ENCODE results near the gene KIF20B. TPM values are rescaled to one million over a fixed set of nuclear protein-coding genes. Genes with fewer than 3 reads are reported as not detected.
"Not testable (repeated sequence)": the region's sequence is repeated elsewhere in the genome, so short reads cannot be mapped to it uniquely, and the experiment has no call there.

The KIF20B gene
- total RNA-seq, 1 experiment from 2014 or later: 48.1 TPM

DNA sequence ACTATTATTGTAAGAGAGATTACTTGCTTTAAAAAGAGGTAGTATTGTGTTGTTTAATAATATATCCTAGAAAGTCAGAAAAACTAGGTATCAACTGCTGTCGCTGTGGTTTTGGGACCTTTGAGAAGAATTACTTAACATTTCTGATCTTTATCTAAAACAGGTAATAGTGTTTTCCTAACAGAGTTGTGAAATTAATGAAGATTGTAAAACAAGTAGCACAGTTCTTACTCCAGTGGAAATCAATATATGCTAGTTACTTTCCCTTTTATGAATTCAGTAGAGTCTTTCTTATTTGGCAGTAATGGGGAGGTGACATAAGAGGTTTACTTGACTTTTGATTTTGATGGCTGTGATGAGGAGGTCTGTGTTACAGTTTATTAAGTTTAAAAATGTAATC, 58.1 kb downstream of the KIF20B start:
- ATAC-seq: no peak
- no peak for DNase-seq (ENCODE audit: low read depth, low spot score)
- Histone ChIP-seq H3K27ac (ENCODE audit: low read length) (no peak overlapping the region), H3K36me3 (ENCODE audit: control insufficient read depth, insufficient read depth, low read length) (peaks cover 45% of the 10 kb centered on the region), H3K9me3 (ENCODE audit: control insufficient read depth, insufficient read depth, low read depth, low read length) (no peaks in the 10 kb centered on the region), H3K4me1 (ENCODE audit: control insufficient read depth, insufficient read depth, low read length) (no peaks in the 10 kb centered on the region), H3K27me3 (ENCODE audit: control insufficient read depth, insufficient read depth, low read length) (no peaks in the 10 kb centered on the region), H3K4me3 (ENCODE audit: low read depth in 2 of 2, low read length in 2 of 2) (no peak overlapping the region)
- in situ Hi-C loops (cut with HindIII; ENCODE audit: low pct_unique_long_range_greater_than_20kb, low sequenced_read_pairs): no loop called here
- no TSS peak for BruUV-seq (replicated peaks)
- ChIA-PET POLR2A (no interaction called here), CTCF (no interaction called here)
- TF ChIP-seq, protein P1, sequence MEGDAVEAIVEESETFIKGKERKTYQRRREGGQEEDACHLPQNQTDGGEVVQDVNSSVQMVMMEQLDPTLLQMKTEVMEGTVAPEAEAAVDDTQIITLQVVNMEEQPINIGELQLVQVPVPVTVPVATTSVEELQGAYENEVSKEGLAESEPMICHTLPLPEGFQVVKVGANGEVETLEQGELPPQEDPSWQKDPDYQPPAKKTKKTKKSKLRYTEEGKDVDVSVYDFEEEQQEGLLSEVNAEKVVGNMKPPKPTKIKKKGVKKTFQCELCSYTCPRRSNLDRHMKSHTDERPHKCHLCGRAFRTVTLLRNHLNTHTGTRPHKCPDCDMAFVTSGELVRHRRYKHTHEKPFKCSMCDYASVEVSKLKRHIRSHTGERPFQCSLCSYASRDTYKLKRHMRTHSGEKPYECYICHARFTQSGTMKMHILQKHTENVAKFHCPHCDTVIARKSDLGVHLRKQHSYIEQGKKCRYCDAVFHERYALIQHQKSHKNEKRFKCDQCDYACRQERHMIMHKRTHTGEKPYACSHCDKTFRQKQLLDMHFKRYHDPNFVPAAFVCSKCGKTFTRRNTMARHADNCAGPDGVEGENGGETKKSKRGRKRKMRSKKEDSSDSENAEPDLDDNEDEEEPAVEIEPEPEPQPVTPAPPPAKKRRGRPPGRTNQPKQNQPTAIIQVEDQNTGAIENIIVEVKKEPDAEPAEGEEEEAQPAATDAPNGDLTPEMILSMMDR (IDR thresholded peaks at IDR 0.05): no peak
- no peak for TF ChIP-seq POLR2AphosphoS5 (IDR thresholded peaks at IDR 0.05; ENCODE audit: low read depth, low read length)
- TF ChIP-seq TCF7L2 (IDR thresholded peaks at IDR 0.05; ENCODE audit: low read depth, low read length): no peak
- TF ChIP-seq REST (IDR thresholded peaks at IDR 0.05; ENCODE audit: insufficient read depth in 1 of 2, low read depth in 2 of 2, low read length in 1 of 2): no peak
- no peak for TF ChIP-seq SIN3A (IDR thresholded peaks at IDR 0.05; ENCODE audit: borderline replicate concordance, insufficient read depth, low read depth, low read length)
- intact Hi-C loops (cut with micrococcal nuclease; ENCODE audit: unreplicated experiment): no loop called here

DNA sequence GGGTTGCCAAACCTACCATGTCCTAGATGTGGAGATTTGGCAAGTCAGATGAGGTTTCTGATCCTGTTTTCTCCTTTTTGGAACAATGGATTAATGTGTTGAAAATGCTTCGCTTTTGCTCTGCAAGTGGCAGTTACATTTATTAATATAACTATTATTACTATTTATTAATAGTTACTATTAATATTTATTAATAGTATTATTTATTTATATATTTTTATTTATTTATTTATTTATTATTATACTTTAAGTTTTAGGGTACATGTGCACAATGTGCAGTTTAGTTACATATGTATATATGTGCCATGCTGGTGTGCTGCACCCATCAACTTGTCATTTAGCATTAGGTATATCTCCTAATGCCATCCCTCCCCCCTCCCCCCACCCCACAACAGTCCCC, 62.3 kb downstream of the KIF20B start:
- BruUV-seq (replicated peaks); DNase-seq (ENCODE audit: low read depth, low spot score); H3K27me3 ChIP-seq (ENCODE audit: control insufficient read depth, insufficient read depth, low read length); H3K9me3 ChIP-seq (ENCODE audit: control insufficient read depth, insufficient read depth, low read depth, low read length); intact Hi-C loops (cut with micrococcal nuclease; ENCODE audit: unreplicated experiment); H3K4me3 ChIP-seq (ENCODE audit: low read depth in 2 of 2, low read length in 2 of 2); CTCF ChIA-PET; H3K4me1 ChIP-seq (ENCODE audit: control insufficient read depth, insufficient read depth, low read length); H3K27ac ChIP-seq (ENCODE audit: low read length); POLR2A ChIA-PET; in situ Hi-C loops (cut with HindIII; ENCODE audit: low pct_unique_long_range_greater_than_20kb, low sequenced_read_pairs); ATAC-seq: not testable (repeated sequence)
- H3K36me3 ChIP-seq (ENCODE audit: control insufficient read depth, insufficient read depth, low read length): peaks cover 38% of the 10 kb centered on the region

GRCh38 chr10:89771684-89772083, 70.3 kb downstream of the KIF20B start:
- CTCF ChIA-PET: no interaction called here
- DNase-seq (ENCODE audit: low read depth, low spot score): no peak
- intact Hi-C loops (cut with micrococcal nuclease; ENCODE audit: unreplicated experiment): no loop called here
- in situ Hi-C loops (cut with HindIII; ENCODE audit: low pct_unique_long_range_greater_than_20kb, low sequenced_read_pairs): no loop called here
- TF ChIP-seq POLR2AphosphoS5 (IDR thresholded peaks at IDR 0.05; ENCODE audit: low read depth, low read length): no peak
- TF ChIP-seq, protein P1 (IDR thresholded peaks at IDR 0.05): no peak
- no peak for TF ChIP-seq REST (IDR thresholded peaks at IDR 0.05; ENCODE audit: insufficient read depth in 1 of 2, low read depth in 2 of 2, low read length in 1 of 2)
- H3K27me3 ChIP-seq (ENCODE audit: control insufficient read depth, insufficient read depth, low read length): no peaks in the 10 kb centered on the region
- H3K27ac ChIP-seq (ENCODE audit: low read length): no peak overlapping the region
- POLR2A ChIA-PET: no interaction called here
- H3K9me3 ChIP-seq (ENCODE audit: control insufficient read depth, insufficient read depth, low read depth, low read length): no peaks in the 10 kb centered on the region
- H3K4me3 ChIP-seq (ENCODE audit: low read depth in 2 of 2, low read length in 2 of 2): no peak overlapping the region
- BruUV-seq (replicated peaks): no TSS peak
- no peaks in the 10 kb centered on the region for H3K4me1 ChIP-seq (ENCODE audit: control insufficient read depth, insufficient read depth, low read length)
- ATAC-seq: no peak
- peaks cover 38% of the 10 kb centered on the region for H3K36me3 ChIP-seq (ENCODE audit: control insufficient read depth, insufficient read depth, low read length)
